ENCODE measurements around the gene LRRC25. TPM values are rescaled to one million over a fixed set of nuclear protein-coding genes. Genes with fewer than 3 reads are reported as not detected.

Gene LRRC25
- polyA plus RNA-seq, 1 donor (not counting 4 experiments of a cell fraction or from before 2014, with no cell fraction given): not detected

GRCh38 chr19:18431351-18432197 is 34.2 kb upstream of the LRRC25 start:
- Histone ChIP-seq H2AFZ (ENCODE audit: control insufficient read depth, low read length) (no peak overlapping the region), H3K36me3 (ENCODE audit: control insufficient read depth in 2 of 2, extremely low read depth in 1 of 2, insufficient read depth in 2 of 2, low read length in 2 of 2) (peaks cover 0 to 1% of the 10 kb centered on the region in 2 experiments), H3K9me3 (ENCODE audit: control insufficient read depth, low read depth, low read length) (no peaks in the 10 kb centered on the region), H3K27ac (ENCODE audit: control insufficient read depth, insufficient read depth, low read length) (no peak overlapping the region), H3K9me1 (ENCODE audit: control insufficient read depth, extremely low read depth, insufficient read depth, low read length) (no peaks in the 10 kb centered on the region), H3K4me3 (ENCODE audit: control insufficient read depth in 2 of 3, extremely low read depth in 1 of 3, insufficient read depth in 2 of 3, low read depth in 1 of 3, low read length in 3 of 3) (no peak overlapping the region), H3K4me1 (ENCODE audit: control insufficient read depth, extremely low read depth, insufficient read depth, low read length) (peaks cover 2% of the 10 kb centered on the region), H3K27me3 (ENCODE audit: control insufficient read depth, extremely low read depth, insufficient read depth, low read length) (no peaks in the 10 kb centered on the region), H3K4me2 (ENCODE audit: control insufficient read depth, extremely low read depth, insufficient read depth, low read depth, low read length) (no peak overlapping the region), H3K9ac (ENCODE audit: control insufficient read depth, extremely low read depth, insufficient read depth, low read length) (no peak overlapping the region), H3K79me2 (ENCODE audit: control insufficient read depth, insufficient read depth, low read length) (no peaks in the 10 kb centered on the region), H4K20me1 (ENCODE audit: control insufficient read depth, extremely low read depth, insufficient read depth, low read length) (peaks cover 2% of the 10 kb centered on the region)
- dilution Hi-C loops (cut with MboI; ENCODE audit: extremely low pct_ligation_motif_present, low sequenced_read_pairs): no loop called here
- DNase-seq (ENCODE audit: low read depth, low spot score) (no peak), FAIRE-seq (no peak)
- TF ChIP-seq EZH2 (IDR thresholded peaks at IDR 0.05; ENCODE audit: low read length): no peak
- TF ChIP-seq, protein P1, sequence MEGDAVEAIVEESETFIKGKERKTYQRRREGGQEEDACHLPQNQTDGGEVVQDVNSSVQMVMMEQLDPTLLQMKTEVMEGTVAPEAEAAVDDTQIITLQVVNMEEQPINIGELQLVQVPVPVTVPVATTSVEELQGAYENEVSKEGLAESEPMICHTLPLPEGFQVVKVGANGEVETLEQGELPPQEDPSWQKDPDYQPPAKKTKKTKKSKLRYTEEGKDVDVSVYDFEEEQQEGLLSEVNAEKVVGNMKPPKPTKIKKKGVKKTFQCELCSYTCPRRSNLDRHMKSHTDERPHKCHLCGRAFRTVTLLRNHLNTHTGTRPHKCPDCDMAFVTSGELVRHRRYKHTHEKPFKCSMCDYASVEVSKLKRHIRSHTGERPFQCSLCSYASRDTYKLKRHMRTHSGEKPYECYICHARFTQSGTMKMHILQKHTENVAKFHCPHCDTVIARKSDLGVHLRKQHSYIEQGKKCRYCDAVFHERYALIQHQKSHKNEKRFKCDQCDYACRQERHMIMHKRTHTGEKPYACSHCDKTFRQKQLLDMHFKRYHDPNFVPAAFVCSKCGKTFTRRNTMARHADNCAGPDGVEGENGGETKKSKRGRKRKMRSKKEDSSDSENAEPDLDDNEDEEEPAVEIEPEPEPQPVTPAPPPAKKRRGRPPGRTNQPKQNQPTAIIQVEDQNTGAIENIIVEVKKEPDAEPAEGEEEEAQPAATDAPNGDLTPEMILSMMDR (optimal IDR thresholded peaks at IDR 0.05 in 1 of 3, IDR thresholded peaks at IDR 0.05 in 1 of 3, conservative IDR thresholded peaks at IDR 0.05 in 1 of 3; ENCODE audit: extremely low read depth in 1 of 3, insufficient read depth in 2 of 3, low read length in 3 of 3): no peak

GRCh38 chr19:18430417-18431144 is 33.2 kb upstream of the LRRC25 start:
- FAIRE-seq (no peak), DNase-seq (ENCODE audit: low read depth, low spot score) (no peak)
- Histone ChIP-seq H3K9me3 (ENCODE audit: control insufficient read depth, low read depth, low read length) (no peaks in the 10 kb centered on the region), H3K4me2 (ENCODE audit: control insufficient read depth, extremely low read depth, insufficient read depth, low read depth, low read length) (no peak overlapping the region), H3K4me1 (ENCODE audit: control insufficient read depth, extremely low read depth, insufficient read depth, low read length) (peaks cover 3% of the 10 kb centered on the region), H3K9me1 (ENCODE audit: control insufficient read depth, extremely low read depth, insufficient read depth, low read length) (no peaks in the 10 kb centered on the region), H2AFZ (ENCODE audit: control insufficient read depth, low read length) (no peak overlapping the region), H3K27ac (ENCODE audit: control insufficient read depth, insufficient read depth, low read length) (no peak overlapping the region), H3K27me3 (ENCODE audit: control insufficient read depth, extremely low read depth, insufficient read depth, low read length) (no peaks in the 10 kb centered on the region), H3K36me3 (ENCODE audit: control insufficient read depth in 2 of 2, extremely low read depth in 1 of 2, insufficient read depth in 2 of 2, low read length in 2 of 2) (peaks cover 0 to 1% of the 10 kb centered on the region in 2 experiments), H3K4me3 (ENCODE audit: control insufficient read depth in 2 of 3, extremely low read depth in 1 of 3, insufficient read depth in 2 of 3, low read depth in 1 of 3, low read length in 3 of 3) (no peak overlapping the region), H3K79me2 (ENCODE audit: control insufficient read depth, insufficient read depth, low read length) (no peaks in the 10 kb centered on the region), H4K20me1 (ENCODE audit: control insufficient read depth, extremely low read depth, insufficient read depth, low read length) (peaks cover 9% of the 10 kb centered on the region), H3K9ac (ENCODE audit: control insufficient read depth, extremely low read depth, insufficient read depth, low read length) (no peak overlapping the region)
- TF ChIP-seq, protein P1 (optimal IDR thresholded peaks at IDR 0.05 in 1 of 3, IDR thresholded peaks at IDR 0.05 in 1 of 3, conservative IDR thresholded peaks at IDR 0.05 in 1 of 3; ENCODE audit: extremely low read depth in 1 of 3, insufficient read depth in 2 of 3, low read length in 3 of 3): no peak
- no peak for TF ChIP-seq EZH2 (IDR thresholded peaks at IDR 0.05; ENCODE audit: low read length)
- dilution Hi-C loops (cut with MboI; ENCODE audit: extremely low pct_ligation_motif_present, low sequenced_read_pairs): no loop called here

All from keratinocyte (primary cell).